HepG2 (cell line): ENCODE data around the gene DYRK1B. TPM values are rescaled to one million over a fixed set of nuclear protein-coding genes. Genes with fewer than 3 reads are reported as not detected.

ENCODE experiments used
- BRCA1 ChIP-seq: sonication (generic); formaldehyde crosslinking; IDR thresholded peaks from 2 replicates; pipeline ENCODE4 v1.4.0; 2020; ENCODE audit warnings: missing genetic modification reagents
- ELF4 ChIP-seq: sonication (generic); formaldehyde crosslinking; IDR thresholded peaks from 2 replicates; pipeline ENCODE4 v1.5.0; 2020; ENCODE audit warnings: missing genetic modification reagents, mild to moderate bottlenecking, moderate library complexity, borderline replicate concordance
- FOXO1 ChIP-seq: sonication (generic); formaldehyde crosslinking; IDR thresholded peaks from 2 replicates; pipeline ENCODE4 v1.4.0; 2020; ENCODE audit warnings: missing genetic modification reagents
- GLMP ChIP-seq: sonication (generic); formaldehyde crosslinking; IDR thresholded peaks from 2 replicates; pipeline ENCODE4 v1.9.0; 2021; ENCODE audit warnings: missing genetic modification reagents, mild to moderate bottlenecking, borderline replicate concordance
- HNF4A ChIP-seq: sonication (generic); formaldehyde crosslinking; IDR thresholded peaks from 2 replicates; pipeline ENCODE4 v1.4.0; 2020; ENCODE audit warnings: missing genetic modification reagents
- IRF9 ChIP-seq: sonication (generic); formaldehyde crosslinking; IDR thresholded peaks from 2 replicates; pipeline ENCODE4 v1.8.0; 2022; ENCODE audit warnings: missing genetic modification reagents, mild to moderate bottlenecking, borderline replicate concordance
- PRDM15 ChIP-seq: sonication (generic); formaldehyde crosslinking; IDR thresholded peaks from 2 replicates; pipeline ENCODE4 v1.4.0; 2020; ENCODE audit warnings: missing genetic modification reagents
- RAD51 ChIP-seq: fragments of 450-650 bp; IDR thresholded peaks from 2 replicates; pipeline ENCODE4 v1.6.1; 2016; ENCODE audit warnings: borderline replicate concordance
- REPIN1 ChIP-seq: sonication (generic); formaldehyde crosslinking; IDR thresholded peaks from 2 replicates; pipeline ENCODE4 v1.8.0; 2022; ENCODE audit warnings: missing genetic modification reagents, low read depth, mild to moderate bottlenecking, borderline replicate concordance
- SOX6 ChIP-seq, 2 experiments: fragments of 450-650 bp in 1 of 2; sonication (generic) in 1 of 2; formaldehyde crosslinking in 1 of 2; IDR thresholded peaks; 2 replicates each; pipeline versions ENCODE4 v1.4.0 to v1.6.1; 2017 to 2020; ENCODE audit warnings: antibody characterized with exemption in 1 of 2, mild to moderate bottlenecking in 1 of 2, missing genetic modification reagents in 1 of 2
- TARDBP ChIP-seq: sonication (generic); formaldehyde crosslinking; IDR thresholded peaks from 2 replicates; pipeline ENCODE4 v1.8.0; 2022; ENCODE audit warnings: mild to moderate bottlenecking, missing genetic modification reagents
- TCF7 ChIP-seq: sonication (generic); IDR thresholded peaks from 2 replicates; pipeline ENCODE4 v1.6.1; 2016; ENCODE audit warnings: antibody characterized with exemption, low read depth
- ZNF414 ChIP-seq: sonication (generic); formaldehyde crosslinking; IDR thresholded peaks from 2 replicates; pipeline ENCODE4 v1.5.0; 2020; ENCODE audit warnings: missing genetic modification reagents
- ZNF564 ChIP-seq: sonication (generic); formaldehyde crosslinking; IDR thresholded peaks from 2 replicates; pipeline ENCODE4 v1.8.1; 2023; ENCODE audit warnings: mild to moderate bottlenecking, missing genetic modification reagents
- ZNF609 ChIP-seq: sonication (generic); formaldehyde crosslinking; IDR thresholded peaks from 2 replicates; pipeline ENCODE4 v1.4.0; 2020; ENCODE audit warnings: mild to moderate bottlenecking, missing genetic modification reagents, borderline replicate concordance
- ZNF720 ChIP-seq: sonication (generic); formaldehyde crosslinking; IDR thresholded peaks from 2 replicates; pipeline ENCODE4 v1.4.0; 2020; ENCODE audit warnings: missing genetic modification reagents
- ZNF766 ChIP-seq: sonication (generic); formaldehyde crosslinking; IDR thresholded peaks from 2 replicates; pipeline ENCODE4 v1.5.0; 2020; ENCODE audit warnings: missing genetic modification reagents, borderline replicate concordance
- polyA plus RNA-seq, 8 experiments: library from polyadenylated mRNA; depleted of rRNA in 3 of 8; stranded (reverse) in 7 of 8; unstranded in 1 of 8; fragments of >200 nt; fragmentation: Illumina TruSeq in 4 of 8; extraction: Trizol in 4 of 8; gene quantifications; 2 replicates each; pipeline versions ENCODE4 v1.2.1 to v1.2.3, GENCODE V29; 2011 to 2016; ENCODE audit warnings: low read depth in 4 of 8, missing spikeins in 1 of 8, mixed read lengths in 1 of 8; ENCODE audit not compliant: insufficient read depth in 1 of 8
- total RNA-seq, 5 experiments: library from RNA; depleted of rRNA; stranded (reverse); fragments of >200 nt; fragmentation: Illumina TruSeq; extraction: Trizol; gene quantifications; 2 replicates each; pipeline ENCODE4 v1.2.3, GENCODE V29; 2016; ENCODE audit warnings: low read depth in 1 of 5

The DYRK1B gene
- total and polyA plus RNA-seq, 2 of the 13 experiments (the other 11 are each of a cell fraction or from before 2014, with no cell fraction given): 0.82 to 1.3 TPM

- TF ChIP-seq RAD51 (no peak), HNF4A (CRISPR knock-in tag) (peak; percentile 40; the same call in 1 of the 2 replicates), IRF9 (peak; percentile 62; the same call in 1 of the 2 replicates), PRDM15 (CRISPR knock-in tag) (peak; percentile 79), BRCA1 (CRISPR knock-in tag) (peak; percentile 78; the same call in 1 of the 2 replicates), ELF4 (CRISPR knock-in tag) (no peak), FOXO1 (CRISPR knock-in tag) (no peak), TARDBP (no peak), GLMP (CRISPR knock-in tag) (no peak), SOX6 (IDR thresholded peaks at IDR 0.05) (no peak), SOX6 (CRISPR knock-in tag; IDR thresholded peaks at IDR 0.05) (no peak), ZNF414 (CRISPR knock-in tag) (peak; percentile 28; the same call in 1 of the 2 replicates), ZNF766 (CRISPR knock-in tag) (no peak; the same call in 1 of the 2 replicates), ZNF609 (CRISPR knock-in tag) (peak; percentile 28), TCF7 (no peak), ZNF564 (CRISPR knock-in tag) (no peak), REPIN1 (CRISPR knock-in tag) (no peak), ZNF720 (CRISPR knock-in tag) (no peak)
These were observed 12.1 kb upstream of the DYRK1B start, which contains the start of gene FBL (continued) for GRCh38 chr19:39845933-39846677.
